AG08396 (cell line): ENCODE data around the gene CD247.
A peak's percentile ranks its signal among the peaks of the same experiment; 100 is the strongest.

ENCODE experiments used
- DNase-seq: peaks from one replicate; pipeline ENCODE4 v3.0.0; 2012; ENCODE audit warnings: low spot score, mixed read lengths

CD247 gene

DNA sequence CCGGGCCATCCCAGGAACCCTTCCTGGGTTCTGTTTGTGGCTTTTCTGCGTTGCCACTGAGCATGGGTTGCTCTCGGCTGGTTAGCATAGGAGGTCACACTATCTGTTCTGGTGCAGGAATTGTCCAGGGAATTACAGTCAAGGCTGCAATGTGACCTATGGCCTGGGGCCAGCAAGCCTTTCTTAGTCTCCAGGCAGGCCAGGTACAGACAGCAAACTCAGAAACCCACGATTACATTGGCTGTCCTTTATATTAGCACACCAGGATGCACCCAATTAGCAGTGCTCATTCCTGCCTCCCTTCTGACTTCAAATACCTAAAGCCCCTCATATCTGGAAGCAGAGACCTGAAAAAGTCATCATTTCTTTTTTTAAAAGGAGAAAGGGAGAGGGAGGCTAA lies 55.2 kb downstream of the CD247 start:
- no peak for DNase-seq

GRCh38 chr1:167462341-167462740 lies 56.0 kb downstream of the CD247 start:
- DNase-seq = no peak

DNA sequence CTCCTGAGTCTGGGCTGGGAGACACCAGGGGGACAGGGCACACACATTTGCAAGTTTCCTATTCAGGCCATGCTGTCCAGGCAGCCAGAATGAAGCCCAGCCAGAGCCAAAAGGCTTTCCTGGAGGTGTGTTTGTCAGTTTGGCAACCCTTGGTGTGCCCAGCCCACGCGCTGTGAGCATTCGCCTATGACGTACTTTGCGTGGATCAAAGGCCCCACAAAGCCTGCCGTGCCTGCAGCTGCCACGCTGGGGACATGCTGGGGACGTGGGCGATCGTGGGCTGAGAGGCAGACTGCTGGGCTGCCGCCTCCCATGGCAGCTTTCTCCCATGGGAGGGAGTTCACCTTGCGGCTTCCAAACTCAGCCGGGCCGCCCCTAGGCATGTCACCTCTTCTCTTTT lies 57.5 kb downstream of the CD247 start:
- no peak for DNase-seq

DNA sequence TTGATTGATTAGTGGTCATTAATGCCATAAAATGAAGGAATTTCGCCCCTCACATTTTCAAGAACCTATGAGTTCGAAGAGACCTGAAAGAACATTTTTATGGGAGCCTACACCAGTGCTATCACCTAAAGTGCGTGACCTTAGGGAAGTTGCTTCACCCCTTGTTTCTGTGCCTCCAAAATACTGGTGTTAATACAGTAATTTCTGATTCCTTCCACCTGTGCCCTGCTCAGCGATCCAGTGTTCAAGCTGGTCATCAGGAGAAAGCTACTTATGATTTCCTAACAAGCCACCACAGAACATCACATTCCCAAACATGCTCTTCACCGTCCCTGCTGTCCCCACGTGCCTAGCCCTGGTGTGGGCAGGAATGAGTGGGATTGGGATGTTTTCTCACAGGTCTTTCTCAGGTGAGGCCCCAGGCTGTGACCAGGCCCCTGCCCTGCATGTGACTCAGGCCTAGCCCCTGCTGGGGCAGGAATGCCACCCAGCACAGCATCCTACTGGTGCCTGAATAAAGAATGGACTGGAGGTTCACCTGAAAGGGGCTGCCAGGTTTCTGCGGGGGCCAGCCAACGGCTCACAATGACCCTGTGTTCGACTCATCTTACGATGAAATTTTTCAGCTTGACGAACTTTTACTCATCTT lies 60.3 kb downstream of the CD247 start:
- DNase-seq = no peak

GRCh38 chr1:167456926-167457325 lies 61.4 kb downstream of the CD247 start:
- DNase-seq = no peak

DNA sequence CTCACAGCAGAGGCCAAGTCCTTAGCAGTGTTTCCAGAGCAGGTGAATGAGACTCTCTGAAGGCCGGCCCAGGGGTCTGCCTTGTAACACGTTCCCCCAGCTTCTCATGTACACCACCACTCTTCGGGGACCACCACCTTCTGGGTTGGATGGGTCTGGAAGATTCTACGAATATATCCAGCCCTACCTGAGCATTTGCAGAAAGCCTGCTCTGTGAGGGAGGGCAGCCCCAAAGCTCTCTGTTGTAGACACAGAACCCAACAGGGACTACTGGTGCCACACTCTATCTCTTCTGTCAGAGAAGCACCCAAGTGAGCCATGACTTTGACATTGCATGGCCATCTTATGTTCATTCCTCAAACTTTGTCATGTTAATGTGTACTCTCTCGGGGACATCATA lies 61.8 kb downstream of the CD247 start:
- no peak for DNase-seq

DNA sequence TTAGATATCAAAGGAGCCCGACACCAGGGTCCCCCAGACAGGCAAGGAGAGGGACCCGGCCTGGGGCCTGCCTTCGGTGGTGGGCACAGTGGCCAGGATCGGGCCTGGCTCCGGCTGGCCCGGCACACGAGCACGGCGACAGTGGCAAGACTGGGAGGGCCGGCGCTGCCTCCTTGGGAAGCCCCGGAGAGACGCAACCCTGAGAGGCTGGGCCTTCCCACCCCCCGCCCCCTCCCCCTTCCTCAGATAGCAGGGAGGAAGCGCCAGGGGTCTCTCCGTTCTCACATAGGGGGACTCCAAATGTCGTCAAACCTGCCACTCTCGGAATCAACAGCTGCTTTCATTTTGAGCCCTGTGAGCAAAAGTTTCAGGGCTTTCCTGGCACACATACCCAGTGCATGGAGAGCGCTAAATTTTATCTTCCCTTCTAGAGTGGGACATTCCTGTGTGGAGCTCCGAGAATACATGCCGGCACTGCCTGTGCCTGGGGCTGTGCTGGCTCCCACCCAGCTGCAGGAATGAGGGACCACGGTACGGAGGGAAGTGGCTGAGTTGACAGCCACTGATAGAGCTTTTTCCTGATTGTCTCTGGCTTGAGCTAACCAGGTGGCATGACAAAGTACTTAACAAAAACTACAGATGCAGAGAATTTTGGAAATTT lies 62.4 kb downstream of the CD247 start:
- peak; percentile 36 for DNase-seq

DNA sequence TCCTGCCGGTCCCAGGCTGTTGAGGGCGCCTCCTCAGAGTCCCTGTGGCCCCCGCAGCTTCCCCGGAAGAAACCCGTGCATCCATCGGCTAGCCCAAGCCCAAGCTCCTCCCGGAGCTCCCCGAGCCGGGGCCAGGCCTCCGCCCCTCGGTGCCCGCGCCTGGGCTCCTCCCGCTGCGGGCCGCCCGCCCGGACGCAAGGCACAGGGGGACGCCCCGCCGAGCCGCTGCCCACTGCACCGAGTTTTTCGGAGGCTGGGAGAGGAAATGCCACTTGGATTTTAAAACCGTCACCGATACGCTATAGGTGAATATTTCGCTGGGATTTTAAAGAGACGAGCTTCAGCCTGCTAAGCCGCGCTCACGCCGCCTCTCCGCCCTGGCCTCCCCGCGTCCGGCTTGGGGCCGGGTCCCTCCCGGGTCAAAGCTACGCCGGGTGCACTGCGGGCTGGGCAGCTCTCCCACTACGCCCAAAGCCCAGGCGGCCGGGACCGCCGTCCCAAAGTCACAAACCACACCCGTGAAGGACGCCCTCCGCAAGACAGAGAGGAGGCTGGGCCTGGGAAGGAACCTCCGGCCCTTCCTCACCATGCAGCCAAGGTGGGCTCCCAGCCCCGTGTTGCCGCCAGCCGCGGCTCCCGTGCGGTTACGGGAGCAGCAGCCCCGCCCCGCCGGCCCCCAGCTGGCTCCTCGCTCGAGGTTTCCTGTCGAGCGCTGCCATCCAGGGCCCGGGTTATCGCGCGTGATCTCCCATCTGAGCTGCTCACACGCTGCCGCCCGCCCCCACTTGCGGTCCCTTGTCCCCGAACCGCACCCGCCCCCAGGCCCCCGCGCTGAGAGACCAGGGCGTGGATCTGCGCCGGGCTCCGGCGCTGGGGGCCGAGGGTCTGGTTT lies 63.2 kb downstream of the CD247 start:
- DNase-seq = peak; percentile 79

GRCh38 chr1:167454304-167454893 lies 63.9 kb downstream of the CD247 start:
- DNase-seq = no peak

GRCh38 chr1:167453123-167453522 lies 65.2 kb downstream of the CD247 start:
- no peak for DNase-seq

GRCh38 chr1:167452483-167452882 lies 65.8 kb downstream of the CD247 start:
- no peak for DNase-seq

DNA sequence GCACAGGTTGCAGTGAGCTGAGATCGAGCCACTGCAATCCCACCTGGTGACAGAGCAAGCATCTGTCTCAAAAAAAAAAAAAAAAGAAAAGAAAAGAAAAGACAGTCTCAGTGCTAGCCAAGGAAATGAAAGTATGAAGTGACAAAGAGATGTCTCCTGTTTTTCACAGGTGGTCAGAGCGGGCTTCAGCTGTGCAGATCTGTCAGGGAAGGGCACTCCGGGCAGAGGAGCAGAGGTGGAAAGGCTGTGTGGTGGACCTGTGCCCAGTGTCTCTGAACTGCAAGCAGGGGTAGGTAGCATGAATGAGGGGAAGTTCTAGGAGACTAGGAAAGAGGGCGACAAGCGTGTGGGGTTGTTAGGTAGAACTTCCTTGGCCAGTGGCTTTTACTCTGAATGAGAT lies 67.5 kb downstream of the CD247 start:
- no peak for DNase-seq

GRCh38 chr1:167447521-167448136 lies 70.7 kb downstream of the CD247 start:
- DNase-seq = no peak

GRCh38 chr1:167446966-167447365 lies 71.4 kb downstream of the CD247 start:
- no peak for DNase-seq

- DNase-seq = no peak
Observed at GRCh38 chr1:167443757-167444156, 74.6 kb downstream of the CD247 start.

- DNase-seq = no peak
Observed at GRCh38 chr1:167442854-167443565, 75.3 kb downstream of the CD247 start.

DNA sequence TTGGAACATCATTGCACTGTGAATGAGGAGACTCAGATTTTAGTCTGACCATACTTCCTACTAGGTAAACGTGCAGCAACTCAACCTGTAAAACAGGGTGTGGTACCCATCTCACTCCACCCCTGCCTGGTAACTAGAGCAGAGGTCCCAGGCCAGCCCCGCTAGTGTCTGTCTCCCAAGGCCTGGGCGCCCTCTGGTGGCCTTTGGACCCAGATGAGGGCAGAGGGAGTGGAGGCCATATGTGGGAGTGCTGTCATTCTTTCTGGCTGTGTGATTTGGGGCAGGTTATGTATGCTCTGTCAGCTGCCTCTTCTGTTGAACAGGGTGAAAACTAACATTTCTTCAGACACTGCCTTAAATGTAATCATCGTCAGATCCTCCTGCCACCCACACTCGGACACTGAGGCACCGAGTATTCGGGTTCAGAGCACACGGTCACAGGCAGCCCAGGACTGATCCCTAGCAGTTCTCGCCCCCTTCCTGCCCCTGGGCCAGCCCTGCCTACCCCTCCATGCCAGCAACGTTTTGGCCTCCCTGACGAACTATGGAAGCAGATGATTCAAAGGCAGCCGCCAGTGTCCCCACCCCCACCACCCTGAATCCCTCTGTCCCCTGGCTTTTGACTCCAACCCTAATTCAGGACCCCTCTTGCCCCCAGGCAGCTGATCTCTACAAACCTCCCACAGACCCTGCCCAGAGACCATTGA lies 76.0 kb downstream of the CD247 start:
- DNase-seq = peak; percentile 87

GRCh38 chr1:167441222-167441621 lies 77.1 kb downstream of the CD247 start:
- no peak for DNase-seq

DNA sequence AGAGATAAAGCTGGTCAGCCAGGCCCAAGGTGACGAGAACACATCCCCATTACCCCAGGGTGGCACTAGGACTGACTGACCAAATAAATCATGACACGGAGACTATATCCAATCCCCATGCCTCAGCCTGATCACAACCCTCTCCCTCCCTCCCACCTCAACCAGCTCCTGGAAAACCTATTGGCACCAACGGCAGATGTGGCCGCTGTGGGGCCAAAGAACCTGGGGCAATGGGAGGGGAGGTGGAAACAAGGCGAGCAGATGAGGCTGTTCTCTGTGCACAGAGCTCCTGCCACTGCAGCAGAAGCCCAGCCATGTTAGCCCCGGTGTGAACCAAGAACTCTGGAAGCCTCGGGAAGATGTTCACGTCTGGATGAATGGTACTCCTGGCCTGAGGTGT lies 77.6 kb downstream of the CD247 start:
- no peak for DNase-seq

GRCh38 chr1:167440345-167440744 lies 78.0 kb downstream of the CD247 start:
- no peak for DNase-seq
